ENCODE results near the gene SOST.

DNA sequence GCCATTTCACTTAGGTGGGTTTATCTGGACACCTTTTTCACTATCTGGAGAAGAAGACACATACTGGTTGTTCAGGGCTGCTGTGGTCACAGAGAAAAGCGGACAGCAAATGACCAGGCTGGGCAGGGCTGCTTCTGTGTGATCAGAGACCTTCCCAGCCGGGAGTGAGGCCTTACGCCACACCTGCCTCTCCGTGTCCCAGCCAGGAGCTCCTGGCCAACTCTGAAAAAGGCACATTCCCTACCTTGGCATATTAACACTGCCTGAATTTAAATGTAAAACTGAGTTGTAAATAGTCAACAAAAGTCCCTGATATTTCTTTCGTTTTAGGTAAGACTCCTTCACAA, 9.1 kb upstream of the SOST start:
- TF ChIP-seq EZH2phosphoT487 (IDR thresholded peaks at IDR 0.05; ENCODE audit: insufficient read depth, low read depth) (no peak), EZH2 (IDR thresholded peaks at IDR 0.05; ENCODE audit: insufficient read depth, poor library complexity, severe bottlenecking) (no peak)
